DMS53 treated with DMSO at 0.1 percent for 48 hours (cell line): ENCODE results near the gene MAP3K6.
"Not testable (repeated sequence)": the region's sequence is repeated elsewhere in the genome, so short reads cannot be mapped to it uniquely, and the experiment has no call there.

ENCODE experiments used
- DNase-seq: peaks from one replicate; lab custom pipeline; 2025; ENCODE audit not compliant: unreplicated experiment; lab: John Stamatoyannopoulos, UW

MAP3K6 gene, protein sequence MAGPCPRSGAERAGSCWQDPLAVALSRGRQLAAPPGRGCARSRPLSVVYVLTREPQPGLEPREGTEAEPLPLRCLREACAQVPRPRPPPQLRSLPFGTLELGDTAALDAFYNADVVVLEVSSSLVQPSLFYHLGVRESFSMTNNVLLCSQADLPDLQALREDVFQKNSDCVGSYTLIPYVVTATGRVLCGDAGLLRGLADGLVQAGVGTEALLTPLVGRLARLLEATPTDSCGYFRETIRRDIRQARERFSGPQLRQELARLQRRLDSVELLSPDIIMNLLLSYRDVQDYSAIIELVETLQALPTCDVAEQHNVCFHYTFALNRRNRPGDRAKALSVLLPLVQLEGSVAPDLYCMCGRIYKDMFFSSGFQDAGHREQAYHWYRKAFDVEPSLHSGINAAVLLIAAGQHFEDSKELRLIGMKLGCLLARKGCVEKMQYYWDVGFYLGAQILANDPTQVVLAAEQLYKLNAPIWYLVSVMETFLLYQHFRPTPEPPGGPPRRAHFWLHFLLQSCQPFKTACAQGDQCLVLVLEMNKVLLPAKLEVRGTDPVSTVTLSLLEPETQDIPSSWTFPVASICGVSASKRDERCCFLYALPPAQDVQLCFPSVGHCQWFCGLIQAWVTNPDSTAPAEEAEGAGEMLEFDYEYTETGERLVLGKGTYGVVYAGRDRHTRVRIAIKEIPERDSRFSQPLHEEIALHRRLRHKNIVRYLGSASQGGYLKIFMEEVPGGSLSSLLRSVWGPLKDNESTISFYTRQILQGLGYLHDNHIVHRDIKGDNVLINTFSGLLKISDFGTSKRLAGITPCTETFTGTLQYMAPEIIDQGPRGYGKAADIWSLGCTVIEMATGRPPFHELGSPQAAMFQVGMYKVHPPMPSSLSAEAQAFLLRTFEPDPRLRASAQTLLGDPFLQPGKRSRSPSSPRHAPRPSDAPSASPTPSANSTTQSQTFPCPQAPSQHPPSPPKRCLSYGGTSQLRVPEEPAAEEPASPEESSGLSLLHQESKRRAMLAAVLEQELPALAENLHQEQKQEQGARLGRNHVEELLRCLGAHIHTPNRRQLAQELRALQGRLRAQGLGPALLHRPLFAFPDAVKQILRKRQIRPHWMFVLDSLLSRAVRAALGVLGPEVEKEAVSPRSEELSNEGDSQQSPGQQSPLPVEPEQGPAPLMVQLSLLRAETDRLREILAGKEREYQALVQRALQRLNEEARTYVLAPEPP (N-terminal part only)

DNA sequence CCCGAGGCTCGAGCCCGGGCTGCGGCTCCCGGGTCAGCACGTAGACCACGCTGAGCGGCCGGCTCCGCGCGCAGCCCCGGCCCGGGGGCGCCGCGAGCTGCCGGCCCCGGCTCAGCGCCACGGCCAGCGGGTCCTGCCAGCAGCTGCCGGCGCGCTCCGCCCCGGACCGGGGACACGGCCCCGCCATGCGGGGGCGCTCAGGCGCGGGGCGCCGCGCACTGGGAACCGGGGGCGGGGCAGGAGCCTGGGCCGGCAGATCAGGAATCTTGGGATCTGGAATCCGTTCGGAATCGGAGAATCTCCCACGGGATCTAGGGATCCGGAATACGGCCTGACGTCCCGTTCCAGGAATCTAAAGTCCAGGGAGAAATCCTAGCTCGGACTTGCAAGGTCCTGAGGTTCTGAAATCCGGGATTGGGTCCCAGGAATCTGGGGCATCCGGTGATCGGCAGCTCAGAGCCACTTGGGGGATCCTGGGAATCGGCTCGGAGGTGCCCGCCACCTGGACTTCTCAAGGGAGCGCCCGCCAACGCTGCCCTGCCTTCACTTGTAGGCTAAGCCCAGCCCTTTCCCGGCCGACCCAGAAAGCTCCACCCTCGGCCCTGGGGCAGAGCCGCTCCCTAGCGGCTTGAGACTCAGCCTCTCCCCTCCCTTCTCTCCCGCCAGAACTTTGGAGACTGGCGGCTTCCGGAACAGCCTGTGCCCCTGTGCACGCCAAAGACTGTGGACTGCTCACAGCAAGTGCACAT, at the start of gene MAP3K6:
MAP3K6 (minus strand) TSS at position 551 of the 749 bp plus-strand sequence; CDS start at position 187, 364 bp downstream.
- peak; percentile 62 for DNase-seq

DNA sequence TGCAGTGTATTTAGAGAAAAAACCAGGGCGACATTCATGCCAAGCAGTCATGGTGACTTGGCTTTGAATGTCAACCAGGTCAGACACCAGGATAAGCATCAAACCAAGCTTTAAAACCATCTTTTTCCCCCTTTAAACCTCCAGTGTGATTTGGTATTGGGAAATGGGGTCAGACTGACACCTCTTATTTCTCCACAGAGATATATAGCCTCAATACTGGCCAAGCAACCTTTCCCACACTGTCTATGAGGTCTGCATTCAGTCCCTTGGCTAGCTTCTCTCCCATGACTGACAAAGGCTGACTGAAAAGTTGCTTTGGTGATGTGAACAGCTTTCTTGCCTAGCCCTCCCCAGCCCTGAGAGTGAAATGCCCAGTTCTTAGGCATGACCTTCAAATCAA, 47.3 kb upstream of the MAP3K6 start:
- DNase-seq, result no peak

DNA sequence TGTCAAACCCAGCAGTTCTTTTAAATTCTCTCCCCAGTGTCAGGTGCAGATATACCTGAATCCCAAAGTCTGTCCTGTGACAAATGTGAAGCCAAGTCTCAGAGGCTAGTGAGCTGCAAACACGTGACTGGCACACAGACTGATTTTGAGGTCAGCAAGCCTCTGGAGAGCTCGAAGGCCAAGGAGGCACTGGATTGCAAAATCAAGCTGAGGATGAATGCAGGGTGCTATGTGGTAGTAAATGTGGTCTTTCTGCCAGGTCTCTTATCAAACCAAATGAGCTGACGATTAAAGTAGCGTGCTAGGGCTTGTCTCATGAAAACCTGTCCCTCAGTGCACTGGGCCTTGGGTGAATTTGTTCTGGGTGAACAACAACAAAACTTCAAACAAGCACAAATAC, 46.2 kb upstream of the MAP3K6 start:
- DNase-seq, result no peak

GRCh38 chr1:27412502-27412901, 45.7 kb upstream of the MAP3K6 start:
- no peak for DNase-seq

DNA sequence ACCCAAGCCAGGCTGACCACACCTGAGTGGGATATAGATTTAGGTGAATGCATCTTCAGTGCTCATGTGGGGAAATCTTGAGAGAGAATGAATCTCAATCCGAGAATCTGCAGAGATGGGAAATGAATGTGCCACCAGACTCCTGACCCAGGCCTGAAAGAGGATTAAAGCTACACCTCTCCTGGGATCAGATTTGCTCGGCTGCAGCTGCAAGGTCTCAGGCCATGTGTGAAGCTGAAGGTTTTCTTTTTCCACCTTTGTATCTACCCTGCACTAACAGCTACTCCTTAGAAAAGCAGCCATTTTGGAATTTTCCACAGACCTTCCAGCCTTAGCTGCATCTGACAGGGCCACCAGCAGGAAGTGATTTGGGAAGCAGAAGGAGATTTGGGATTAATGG, 43.9 kb upstream of the MAP3K6 start:
- no peak for DNase-seq

GRCh38 chr1:27409669-27410068, 42.9 kb upstream of the MAP3K6 start:
- no peak for DNase-seq

DNA sequence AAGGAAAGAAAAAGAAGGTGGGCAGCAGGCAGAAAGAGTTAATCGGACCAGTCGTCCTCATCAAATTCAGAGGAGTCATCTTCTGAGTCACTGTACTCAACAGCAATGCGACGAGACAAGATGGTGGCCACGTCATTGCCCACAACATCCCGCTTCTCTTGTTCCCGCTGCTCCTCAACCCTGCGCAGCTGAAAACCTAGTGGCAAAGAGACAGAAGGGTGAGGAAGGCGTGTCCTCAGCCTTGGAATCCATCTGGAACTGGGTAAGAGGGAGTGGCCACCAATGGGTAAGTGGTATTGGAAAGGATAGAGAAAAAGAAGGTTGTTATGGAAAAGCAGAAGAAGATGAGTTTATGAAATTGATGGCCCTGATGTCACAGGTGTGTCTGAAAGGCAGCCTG, 41.4 kb upstream of the MAP3K6 start:
- no peak for DNase-seq

DNA sequence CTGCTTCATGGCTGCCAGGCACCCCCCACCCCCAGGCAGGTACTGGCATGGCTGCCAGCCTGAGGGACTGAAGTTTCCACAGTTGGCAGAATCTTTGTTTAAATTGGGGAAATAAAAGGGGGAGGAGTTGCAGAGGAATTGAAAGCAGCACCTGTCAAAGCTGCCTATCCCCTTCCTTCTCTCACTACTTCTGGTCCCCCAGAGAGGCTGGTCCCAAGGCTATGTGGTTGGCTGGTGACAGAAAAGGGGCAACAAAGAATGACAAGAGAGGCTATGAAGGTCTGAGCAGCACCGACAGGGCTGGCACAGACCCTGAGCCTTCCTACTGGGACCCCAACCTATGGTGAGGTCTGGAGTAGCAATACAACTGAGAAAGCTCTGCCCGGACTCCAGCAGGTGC, 40.0 kb upstream of the MAP3K6 start:
- DNase-seq, result not testable (repeated sequence)

DNA sequence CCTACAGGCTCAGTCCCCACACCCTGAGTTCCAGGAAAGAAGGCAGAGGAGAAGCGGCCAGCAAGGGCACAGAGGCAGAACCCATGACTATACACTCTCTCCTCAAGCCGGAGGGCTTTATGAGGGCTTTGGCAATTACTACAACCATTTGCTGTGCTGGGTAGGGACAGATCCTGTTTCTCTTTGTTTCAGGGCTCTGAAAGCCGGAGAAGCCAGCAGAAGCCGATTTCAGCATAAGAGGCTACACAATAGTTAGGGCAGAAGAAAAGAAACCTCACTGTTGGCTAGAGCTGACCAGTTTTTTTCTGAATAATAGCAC, 39.6 kb upstream of the MAP3K6 start:
- no peak for DNase-seq

GRCh38 chr1:27405598-27406361, 39.0 kb upstream of the MAP3K6 start:
- not testable (repeated sequence) for DNase-seq

DNA sequence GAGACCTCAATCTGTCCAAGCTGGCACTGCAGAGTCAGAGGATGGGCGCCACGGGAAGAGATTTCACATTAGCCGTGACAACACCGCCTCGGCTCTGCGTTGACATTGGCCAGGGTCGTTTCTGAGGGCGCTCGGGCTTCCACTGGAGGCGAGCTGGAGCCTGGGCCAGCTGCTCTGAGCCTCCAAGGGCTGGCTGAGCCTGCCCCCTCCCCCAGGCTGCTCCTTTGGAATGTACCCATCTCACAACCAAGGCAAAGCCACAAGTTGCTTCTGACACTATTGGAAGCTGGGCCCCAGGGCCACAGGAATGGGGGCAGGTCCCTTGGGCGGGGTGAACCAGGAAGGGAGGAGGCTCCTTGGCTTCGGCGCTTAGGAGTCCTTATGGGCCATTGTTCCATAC, 38.3 kb upstream of the MAP3K6 start:
- DNase-seq, result no peak

DNA sequence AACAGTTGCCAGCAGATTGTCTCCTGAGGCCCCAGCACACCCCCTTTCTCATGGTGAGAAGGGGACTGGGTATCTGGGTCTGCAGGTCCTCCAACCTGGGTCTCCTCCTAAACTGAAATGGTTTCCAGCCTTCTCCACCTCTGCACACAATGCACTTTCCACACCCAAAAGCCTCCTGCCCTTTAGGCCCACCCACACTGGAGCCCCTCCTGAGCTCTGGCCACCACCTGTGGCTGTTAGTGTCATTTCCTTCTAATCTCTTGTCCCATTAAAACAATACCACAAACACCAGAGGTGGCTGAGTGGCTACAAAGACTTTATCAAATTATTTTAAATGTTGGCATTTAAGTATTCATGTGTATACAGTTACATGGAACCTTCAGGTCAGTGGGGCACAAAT, 37.2 kb upstream of the MAP3K6 start:
- DNase-seq, result no peak

DNA sequence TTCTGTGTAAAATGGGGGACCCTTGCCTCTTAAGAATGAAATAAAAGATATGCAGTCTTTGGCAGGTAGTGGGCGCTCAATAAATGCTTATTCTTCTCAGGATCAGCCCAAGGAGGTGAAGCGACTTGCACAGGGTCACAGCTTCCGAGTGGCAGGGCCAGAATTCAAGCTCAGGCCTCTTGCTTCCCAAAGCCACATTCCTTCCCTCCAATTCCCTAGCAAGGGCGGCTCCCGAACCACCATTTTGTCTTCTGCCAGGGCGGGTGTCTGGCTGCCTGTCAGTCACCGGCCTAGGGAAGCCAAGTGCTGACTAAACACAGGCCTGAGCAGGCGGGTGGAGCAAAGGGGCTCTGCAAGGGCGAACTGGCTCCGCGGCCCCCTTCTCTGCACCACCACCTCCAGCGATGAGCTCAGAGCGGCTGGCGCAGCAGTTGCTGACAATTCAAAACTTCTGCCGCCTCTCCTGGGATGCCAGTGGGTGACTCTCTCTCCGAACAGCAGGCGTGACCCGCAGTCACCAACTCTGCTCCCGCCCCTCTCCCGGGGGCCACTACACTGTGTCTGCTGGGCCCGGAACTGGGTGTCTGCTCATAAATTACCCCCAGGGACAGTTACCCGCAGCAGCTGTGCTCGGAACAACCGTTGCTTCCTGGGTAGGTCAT, 36.4 kb upstream of the MAP3K6 start:
- DNase-seq, result no peak

DNA sequence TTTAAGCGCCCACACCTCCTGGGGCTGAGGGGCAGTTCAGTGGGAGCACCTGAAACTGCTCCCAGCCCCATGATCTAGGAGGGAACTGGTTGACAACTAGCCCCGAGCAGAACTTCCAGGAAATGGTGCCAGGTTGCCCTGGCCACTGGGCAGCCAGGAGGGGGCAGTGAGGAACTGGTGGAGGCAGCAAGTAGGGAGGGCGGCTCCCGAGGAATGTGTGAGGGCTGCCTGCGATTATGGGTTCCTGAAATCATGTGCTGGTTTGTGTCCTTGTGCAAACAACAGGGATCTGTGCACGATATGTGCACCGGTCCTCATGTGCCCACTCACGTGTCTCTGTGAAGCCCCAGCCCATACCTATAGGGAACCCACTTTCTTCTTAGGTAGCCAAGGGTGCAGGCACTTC, 35.6 kb upstream of the MAP3K6 start:
- no peak for DNase-seq

DNA sequence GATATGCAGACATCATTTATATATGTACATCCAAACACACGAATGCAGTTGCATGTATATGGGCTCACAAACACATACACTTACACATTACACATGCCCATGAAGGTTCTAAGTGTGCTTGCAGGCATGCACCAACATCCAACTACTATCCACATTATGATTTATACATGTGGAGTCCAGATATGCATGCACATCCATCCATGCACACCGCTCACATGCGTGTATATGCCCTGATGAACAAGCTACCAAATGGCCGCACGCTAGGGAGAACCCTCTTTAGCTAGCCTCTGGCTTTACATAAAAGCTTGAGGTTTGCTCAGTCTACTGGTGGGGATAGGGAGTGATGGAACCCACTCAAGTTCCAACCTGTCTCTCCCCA, 34.2 kb upstream of the MAP3K6 start:
- no peak for DNase-seq

DNA sequence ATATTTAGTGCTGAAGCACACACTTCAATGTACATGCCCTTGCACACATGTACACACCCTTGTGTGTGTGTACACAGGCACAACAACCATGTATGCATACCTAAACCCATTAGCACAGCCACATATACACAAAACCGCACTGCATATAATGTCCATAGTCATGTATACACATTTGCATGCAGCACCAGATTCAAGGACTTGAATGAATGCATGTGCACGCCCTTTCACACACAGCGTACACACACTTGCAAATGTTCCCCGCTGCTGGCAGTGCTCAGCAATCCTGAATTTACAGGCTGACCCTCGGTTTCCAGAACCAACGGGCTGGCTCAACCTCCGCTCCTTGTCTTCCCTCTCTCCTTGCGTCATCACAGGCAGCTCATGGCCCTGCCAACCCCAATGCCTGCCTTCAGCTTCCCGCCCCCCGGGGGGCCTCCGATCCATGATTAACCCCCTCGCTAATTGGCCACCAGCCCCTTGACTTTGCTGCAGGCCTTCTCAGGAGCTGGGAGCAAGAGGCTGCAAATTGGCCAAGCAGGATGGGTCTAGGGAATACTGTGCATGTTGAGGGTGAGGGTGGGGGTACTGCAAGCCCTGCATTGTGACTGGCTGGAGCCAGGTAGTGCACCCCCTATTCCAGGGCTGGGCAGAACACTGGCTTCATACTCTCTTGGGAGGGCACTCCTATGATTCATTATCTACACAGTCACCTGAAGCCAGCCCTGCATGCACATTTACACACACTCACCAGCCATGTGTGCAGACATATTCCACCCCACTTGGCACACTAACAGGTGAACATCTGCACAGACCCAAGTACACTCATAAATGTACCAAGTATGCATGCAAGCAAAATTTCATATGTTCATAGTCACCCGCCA, 33.6 kb upstream of the MAP3K6 start:
- DNase-seq, result no peak

DNA sequence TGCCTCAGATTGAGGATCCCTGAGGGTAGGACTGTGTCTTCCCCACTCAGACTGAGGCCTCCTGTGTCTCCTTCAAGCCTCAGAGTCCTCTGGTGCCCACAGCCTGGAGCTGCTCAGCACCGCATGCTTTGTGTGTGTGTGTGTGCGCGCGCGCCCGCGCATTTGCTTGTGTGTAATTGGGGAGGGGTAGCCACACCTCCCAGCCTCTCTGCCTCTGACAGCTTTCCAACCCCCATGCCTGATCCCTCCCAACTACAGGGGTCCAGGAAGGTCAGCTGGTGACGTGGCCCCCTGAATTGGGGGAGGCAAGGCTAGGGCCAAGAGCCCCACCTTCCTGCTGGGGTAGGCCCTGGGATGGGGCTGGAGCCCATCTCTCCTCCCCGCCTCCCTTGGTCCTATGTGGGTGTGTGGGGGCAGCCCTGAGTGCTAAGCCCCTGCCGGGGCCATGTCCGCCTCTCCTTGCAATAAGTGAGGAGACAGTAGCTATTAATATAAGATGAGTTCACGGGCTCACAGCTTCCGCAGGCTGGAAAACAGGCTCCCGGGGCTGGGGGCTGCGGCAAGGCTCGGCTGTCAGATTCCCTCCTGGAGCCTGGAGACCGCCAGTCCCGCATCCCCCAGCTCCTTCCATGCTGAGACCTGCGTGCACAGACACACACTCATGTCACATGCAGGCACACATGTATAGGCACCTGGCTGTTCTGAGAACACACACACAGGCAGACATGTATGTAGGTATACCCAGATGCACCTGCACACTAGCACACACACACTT, 32.7 kb upstream of the MAP3K6 start:
- DNase-seq, result no peak
